ENCODE measurements around the gene S100Z. TPM values are rescaled to one million over a fixed set of nuclear protein-coding genes. Genes with fewer than 3 reads are reported as not detected.
"Not testable (repeated sequence)": the region's sequence is repeated elsewhere in the genome, so short reads cannot be mapped to it uniquely, and the experiment has no call there.

Gene S100Z
- total RNA-seq, 4 donors from 2014 or later: not detected

DNA sequence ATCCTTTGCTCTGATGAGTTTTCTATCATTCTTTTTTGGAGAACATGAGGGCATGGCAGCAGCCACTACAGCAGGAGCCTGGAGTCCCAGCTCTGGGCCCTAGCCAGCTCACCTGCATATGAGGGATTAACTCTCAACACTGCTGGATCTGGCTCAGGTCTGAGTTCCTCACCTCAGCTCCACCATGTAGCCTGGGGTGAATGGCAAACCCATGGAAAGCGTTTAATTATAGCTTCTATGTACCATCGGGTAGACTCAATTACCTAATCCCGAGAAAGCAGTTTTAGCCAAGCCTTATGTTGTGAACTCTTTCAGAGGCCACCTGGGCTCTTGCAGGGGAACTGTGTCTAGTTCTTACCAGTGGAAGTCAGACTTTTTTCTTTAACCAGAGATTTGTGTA lies 3.9 kb upstream of the S100Z start:
- no peak for ATAC-seq
- intact Hi-C loops (cut with DNase I; ENCODE audit: low total_unique reads) (no loop called here), in situ Hi-C loops (cut with MboI; ENCODE audit: low sequenced_read_pairs in 4 of 4) (no loop called here)
- Histone ChIP-seq H3K27ac (no peak overlapping the region), H3K4me1 (no peaks in the 10 kb centered on the region), H3K36me3 (no peaks in the 10 kb centered on the region), H3K27me3 (no peaks in the 10 kb centered on the region), H3K9me3 (no peaks in the 10 kb centered on the region), H3K4me3 (no peak overlapping the region)
- no peak for TF ChIP-seq POLR2A (IDR thresholded peaks at IDR 0.05)
- DNase-seq: no peak

DNA sequence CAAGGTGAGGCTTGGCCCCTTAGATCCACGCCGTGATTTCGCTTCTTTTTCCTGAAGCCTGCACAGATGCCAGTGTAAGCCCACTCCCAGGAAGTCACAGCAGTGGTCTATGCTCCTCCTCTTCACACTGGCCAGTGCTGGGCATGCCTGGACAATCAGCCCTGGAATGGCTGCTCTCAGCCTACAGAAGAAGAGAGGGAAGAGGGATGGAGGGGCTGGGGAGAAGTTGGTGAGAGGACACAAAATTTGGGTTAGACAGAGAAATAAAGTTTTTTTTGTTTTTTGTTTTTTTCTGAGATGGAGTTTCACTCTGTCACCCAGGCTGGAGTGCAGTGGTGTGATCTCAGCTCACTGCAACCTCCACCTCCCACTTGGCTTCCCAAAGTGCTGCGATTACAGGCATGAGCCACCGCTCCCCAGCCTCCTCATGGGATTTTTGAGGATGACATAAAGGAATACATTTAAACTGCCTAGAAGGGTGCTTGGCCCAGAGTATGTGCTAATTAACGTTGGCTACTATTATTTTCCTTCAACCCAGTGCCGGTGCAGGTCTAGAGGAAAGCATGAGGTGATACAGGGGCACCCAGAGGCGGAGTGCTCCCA lies 830 bp downstream of the S100Z start:
- Histone ChIP-seq H3K27me3 (no peaks in the 10 kb centered on the region), H3K4me3 (no peak overlapping the region), H3K27ac (no peak overlapping the region), H3K36me3 (no peaks in the 10 kb centered on the region), H3K9me3 (no peaks in the 10 kb centered on the region), H3K4me1 (no peaks in the 10 kb centered on the region)
- DNase-seq (no peak), ATAC-seq (no peak)
- TF ChIP-seq POLR2A (IDR thresholded peaks at IDR 0.05): no peak
- TF ChIP-seq, protein P1, sequence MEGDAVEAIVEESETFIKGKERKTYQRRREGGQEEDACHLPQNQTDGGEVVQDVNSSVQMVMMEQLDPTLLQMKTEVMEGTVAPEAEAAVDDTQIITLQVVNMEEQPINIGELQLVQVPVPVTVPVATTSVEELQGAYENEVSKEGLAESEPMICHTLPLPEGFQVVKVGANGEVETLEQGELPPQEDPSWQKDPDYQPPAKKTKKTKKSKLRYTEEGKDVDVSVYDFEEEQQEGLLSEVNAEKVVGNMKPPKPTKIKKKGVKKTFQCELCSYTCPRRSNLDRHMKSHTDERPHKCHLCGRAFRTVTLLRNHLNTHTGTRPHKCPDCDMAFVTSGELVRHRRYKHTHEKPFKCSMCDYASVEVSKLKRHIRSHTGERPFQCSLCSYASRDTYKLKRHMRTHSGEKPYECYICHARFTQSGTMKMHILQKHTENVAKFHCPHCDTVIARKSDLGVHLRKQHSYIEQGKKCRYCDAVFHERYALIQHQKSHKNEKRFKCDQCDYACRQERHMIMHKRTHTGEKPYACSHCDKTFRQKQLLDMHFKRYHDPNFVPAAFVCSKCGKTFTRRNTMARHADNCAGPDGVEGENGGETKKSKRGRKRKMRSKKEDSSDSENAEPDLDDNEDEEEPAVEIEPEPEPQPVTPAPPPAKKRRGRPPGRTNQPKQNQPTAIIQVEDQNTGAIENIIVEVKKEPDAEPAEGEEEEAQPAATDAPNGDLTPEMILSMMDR (IDR thresholded peaks at IDR 0.05 in 4 of 5, conservative IDR thresholded peaks at IDR 0.05 in 1 of 5): no peak
- in situ Hi-C loops (cut with MboI; ENCODE audit: low sequenced_read_pairs in 4 of 4): no loop called here
- intact Hi-C loops (cut with DNase I; ENCODE audit: low total_unique reads): no loop called here

DNA sequence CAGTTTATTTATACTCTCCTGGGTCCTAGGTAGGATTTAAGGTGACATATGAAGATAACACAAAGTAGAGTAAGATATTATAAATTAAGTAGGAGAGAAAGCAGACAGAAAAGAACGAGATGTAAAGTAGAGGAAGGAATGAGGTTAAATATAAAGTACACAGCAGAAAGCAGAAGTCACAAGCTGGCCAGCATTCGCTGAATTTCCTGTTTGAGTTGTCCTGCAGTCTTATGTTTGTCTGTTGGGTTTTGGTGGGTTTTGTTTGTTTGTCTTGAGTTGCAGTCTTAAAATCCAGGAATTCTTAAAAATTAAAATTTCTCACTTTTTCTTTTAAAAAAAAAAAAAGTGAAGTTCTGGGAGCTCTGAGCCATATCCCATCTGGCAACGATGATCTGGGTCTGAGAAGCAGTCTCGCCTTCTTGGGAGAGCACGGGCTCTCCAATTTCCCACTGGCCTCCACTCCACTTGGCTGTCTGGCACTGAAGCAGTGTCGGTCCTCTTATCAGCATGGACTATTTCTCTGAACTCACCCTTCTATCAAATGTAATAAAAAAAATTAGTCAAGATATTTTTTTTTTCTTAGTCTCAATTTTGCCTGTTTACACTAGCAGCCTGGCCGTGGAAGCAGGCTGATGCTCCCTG lies 2.0 kb downstream of the S100Z start:
- H3K4me3 ChIP-seq: no peak overlapping the region
- H3K9me3 ChIP-seq: no peaks in the 10 kb centered on the region
- TF ChIP-seq, protein P1 (IDR thresholded peaks at IDR 0.05 in 4 of 5, conservative IDR thresholded peaks at IDR 0.05 in 1 of 5): no peak
- no peak for TF ChIP-seq POLR2A (IDR thresholded peaks at IDR 0.05)
- in situ Hi-C loops (cut with MboI; ENCODE audit: low sequenced_read_pairs in 4 of 4): no loop called here
- intact Hi-C loops (cut with DNase I; ENCODE audit: low total_unique reads): no loop called here
- H3K4me1 ChIP-seq: no peaks in the 10 kb centered on the region
- ATAC-seq (no peak), DNase-seq (no peak)
- no peaks in the 10 kb centered on the region for H3K27me3 ChIP-seq
- no peak overlapping the region for H3K27ac ChIP-seq
- H3K36me3 ChIP-seq: no peaks in the 10 kb centered on the region

DNA sequence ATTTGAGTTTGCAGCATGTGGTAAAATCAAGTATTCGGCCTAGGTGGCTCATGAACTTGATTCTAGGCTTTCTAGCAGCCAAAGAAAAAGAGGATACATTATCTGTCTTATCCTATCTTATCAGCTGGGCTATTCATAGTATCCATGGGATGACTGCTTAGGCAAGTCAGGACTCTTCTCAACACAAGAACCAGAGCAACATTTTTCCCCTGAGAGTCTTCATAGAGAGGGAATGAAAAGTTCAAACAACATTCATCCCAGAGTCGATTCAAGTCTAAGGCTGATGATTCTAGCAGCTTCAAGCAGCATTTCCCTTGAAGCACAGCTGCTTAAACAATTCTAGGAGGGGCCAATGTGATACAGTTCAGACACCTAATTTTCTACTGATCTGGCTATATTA lies 3.0 kb downstream of the S100Z start:
- Histone ChIP-seq H3K27ac (no peak overlapping the region), H3K36me3 (no peaks in the 10 kb centered on the region), H3K9me3 (no peaks in the 10 kb centered on the region), H3K4me1 (no peaks in the 10 kb centered on the region), H3K4me3 (no peak overlapping the region), H3K27me3 (no peaks in the 10 kb centered on the region)
- intact Hi-C loops (cut with DNase I; ENCODE audit: low total_unique reads): no loop called here
- TF ChIP-seq, protein P1 (IDR thresholded peaks at IDR 0.05 in 4 of 5, conservative IDR thresholded peaks at IDR 0.05 in 1 of 5): no peak
- ATAC-seq (no peak), DNase-seq (no peak)
- in situ Hi-C loops (cut with MboI; ENCODE audit: low sequenced_read_pairs in 4 of 4): no loop called here

DNA sequence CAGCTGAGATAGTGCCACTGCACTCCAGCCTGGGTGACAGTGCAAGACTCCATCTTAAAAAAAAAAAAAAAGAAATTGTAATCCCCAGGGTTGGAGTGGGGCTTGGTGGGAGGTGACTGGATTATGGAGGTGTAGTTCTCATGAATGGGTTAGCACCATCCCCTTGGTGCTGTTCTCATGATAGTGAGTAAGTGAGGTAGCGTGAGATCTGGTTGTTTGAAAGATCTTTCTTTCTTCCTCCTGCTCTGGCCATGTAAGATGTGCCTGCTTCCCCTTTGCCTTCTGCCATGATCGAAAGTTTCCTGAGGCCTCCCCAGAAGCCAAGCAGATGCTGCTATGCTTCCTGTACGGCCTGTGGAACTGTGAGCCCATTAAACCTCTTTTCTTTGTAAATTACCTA lies 3.9 kb downstream of the S100Z start:
- H3K4me3 ChIP-seq; in situ Hi-C loops (cut with MboI; ENCODE audit: low sequenced_read_pairs in 4 of 4); intact Hi-C loops (cut with DNase I; ENCODE audit: low total_unique reads); H3K9me3 ChIP-seq; ATAC-seq; H3K27ac ChIP-seq; H3K36me3 ChIP-seq; DNase-seq; H3K4me1 ChIP-seq; H3K27me3 ChIP-seq: not testable (repeated sequence)

DNA sequence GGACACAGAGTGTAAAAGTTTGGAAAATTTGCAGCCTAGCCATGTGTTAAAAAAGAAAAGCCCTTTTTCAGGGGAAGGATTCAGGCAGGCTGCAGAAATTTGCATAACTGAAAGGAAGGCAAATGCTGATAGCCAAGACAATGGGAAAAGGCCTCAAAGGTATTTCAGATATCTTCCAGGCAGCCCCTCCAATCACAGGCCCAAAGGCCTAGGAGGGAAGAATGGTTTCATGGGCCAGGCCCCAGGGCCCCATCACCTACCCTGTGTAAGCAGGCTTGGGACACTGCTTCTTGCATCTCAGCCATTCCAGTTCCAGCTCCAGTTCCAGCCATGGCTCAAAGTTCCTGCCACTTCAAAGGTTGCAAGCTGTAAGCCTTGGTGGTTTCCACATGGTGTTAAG lies 4.8 kb downstream of the S100Z start:
- no peaks in the 10 kb centered on the region for H3K9me3 ChIP-seq
- no peak for ATAC-seq
- in situ Hi-C loops (cut with MboI; ENCODE audit: low sequenced_read_pairs in 4 of 4): no loop called here

DNA sequence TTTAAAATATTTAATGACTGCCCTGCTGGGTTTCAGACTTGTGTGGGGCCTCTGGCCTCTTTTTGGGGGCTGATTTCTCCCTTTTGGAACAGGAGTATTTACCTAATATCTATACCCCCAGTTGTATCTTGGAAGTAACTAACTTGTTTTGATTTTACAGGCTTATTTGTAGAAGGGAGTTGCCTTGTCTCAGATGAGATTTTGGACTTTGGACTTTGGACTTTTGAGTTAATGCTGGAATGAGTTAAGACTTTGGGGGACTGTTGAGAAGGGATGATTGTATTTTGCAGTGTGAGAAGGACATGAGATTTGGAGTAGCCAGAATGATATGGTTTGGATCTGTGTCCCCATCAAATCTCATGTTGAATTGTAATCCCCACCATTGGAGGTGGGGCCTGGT lies 5.7 kb downstream of the S100Z start:
- H3K9me3 ChIP-seq; H3K4me3 ChIP-seq; H3K27me3 ChIP-seq; in situ Hi-C loops (cut with MboI; ENCODE audit: low sequenced_read_pairs in 4 of 4); H3K27ac ChIP-seq; ATAC-seq; H3K36me3 ChIP-seq; intact Hi-C loops (cut with DNase I; ENCODE audit: low total_unique reads); H3K4me1 ChIP-seq; DNase-seq: not testable (repeated sequence)

More for the DNA sequence above, 4.8 kb downstream of the S100Z start:
- no peaks in the 10 kb centered on the region for H3K4me1 ChIP-seq
- no peak overlapping the region for H3K27ac ChIP-seq
- H3K27me3 ChIP-seq: no peaks in the 10 kb centered on the region
- no peaks in the 10 kb centered on the region for H3K36me3 ChIP-seq
- DNase-seq: no peak
- TF ChIP-seq, protein P1 (IDR thresholded peaks at IDR 0.05 in 4 of 5, conservative IDR thresholded peaks at IDR 0.05 in 1 of 5): no peak
- no peak for TF ChIP-seq POLR2A (IDR thresholded peaks at IDR 0.05)
- no peak overlapping the region for H3K4me3 ChIP-seq
- intact Hi-C loops (cut with DNase I; ENCODE audit: low total_unique reads): no loop called here

All from gastrocnemius medialis (tissue), 4 donors.